Mucosa of rectum (tissue), 2 donors: ENCODE results near the gene CSF2.

Source experiments
- H3K27ac ChIP-seq, 2 donors: one replicate each; pipeline ENCODE4 v1.7.0; 2013; ENCODE audit warnings: inconsistent platforms in 2 of 2, low read depth in 2 of 2, low read length in 2 of 2
- H3K27me3 ChIP-seq, 2 donors: one replicate each; pipeline ENCODE4 v1.7.0; 2013; ENCODE audit warnings: low read length in 2 of 2; ENCODE audit not compliant: control insufficient read depth in 2 of 2, insufficient read depth in 2 of 2
- H3K36me3 ChIP-seq, 2 donors: one replicate each; pipeline ENCODE4 v1.7.0; 2013; ENCODE audit warnings: low read length in 2 of 2; ENCODE audit not compliant: control insufficient read depth in 2 of 2, insufficient read depth in 2 of 2
- H3K4me1 ChIP-seq, 2 donors: one replicate each; pipeline ENCODE4 v1.7.0; 2013; ENCODE audit warnings: low read length in 2 of 2, mild to moderate bottlenecking in 1 of 2; ENCODE audit not compliant: control insufficient read depth in 2 of 2, insufficient read depth in 2 of 2
- H3K4me3 ChIP-seq, 2 donors: one replicate each; pipeline ENCODE4 v1.7.0; 2013; ENCODE audit warnings: low read length in 2 of 2
- H3K9ac ChIP-seq, 2 donors: one replicate each; pipeline ENCODE4 v1.7.0; 2013; ENCODE audit warnings: low read length in 2 of 2, low read depth in 1 of 2, mild to moderate bottlenecking in 1 of 2
- H3K9me3 ChIP-seq, 2 donors: one replicate each; pipeline ENCODE4 v1.7.0; 2013; ENCODE audit warnings: low read length in 2 of 2; ENCODE audit not compliant: control insufficient read depth in 2 of 2
- donor health status: healthy.
- donor health status: Normal muscosa, but diverticular disease.

The CSF2 gene

DNA sequence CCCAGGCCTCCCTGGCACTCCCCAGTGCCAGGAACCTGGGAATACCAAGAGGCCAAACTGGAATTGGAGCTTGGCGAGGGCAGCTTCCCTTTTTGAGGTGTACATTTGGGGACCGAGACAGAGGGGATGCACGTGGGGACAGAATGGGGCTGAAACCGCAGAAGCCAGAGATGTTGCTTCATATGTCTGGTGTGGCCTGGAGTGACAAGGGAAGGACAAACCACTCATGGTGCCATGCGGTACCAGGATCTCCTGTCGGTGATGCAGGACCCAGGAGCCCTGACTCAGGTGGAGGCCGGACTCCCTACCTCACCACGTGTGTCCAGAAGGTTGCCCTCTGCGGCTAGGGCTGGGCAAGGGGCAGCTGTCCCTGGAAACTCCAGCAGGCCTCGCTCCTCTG, 4.0 kb upstream of the CSF2 start:
- H3K4me1 ChIP-seq: no peaks in the 10 kb centered on the region
- no peaks in the 10 kb centered on the region for H3K27me3 ChIP-seq
- H3K36me3 ChIP-seq: no peaks in the 10 kb centered on the region
- H3K27ac ChIP-seq: no peak overlapping the region
- no peak overlapping the region for H3K4me3 ChIP-seq
- H3K9me3 ChIP-seq: no peaks in the 10 kb centered on the region
- H3K9ac ChIP-seq: no peak overlapping the region

DNA sequence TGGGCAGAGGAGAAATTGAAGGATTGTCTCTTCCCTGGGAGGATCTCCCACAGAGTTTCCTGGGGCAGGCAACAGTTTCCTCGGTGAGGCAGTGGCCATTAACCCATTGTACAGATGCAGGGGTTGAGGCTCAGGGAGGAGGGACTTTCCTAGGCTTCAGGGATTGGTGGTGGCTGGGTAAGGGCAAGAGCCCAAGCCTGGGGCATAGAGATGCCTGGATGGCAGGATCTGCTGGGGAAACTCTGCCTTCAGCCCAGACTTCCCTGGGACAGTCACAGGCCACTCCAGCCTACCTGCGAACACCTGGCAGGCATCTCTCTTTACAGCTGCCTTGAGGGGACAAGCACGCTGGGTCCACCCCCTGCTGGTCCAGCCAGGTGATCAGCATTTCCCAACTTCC, 3.6 kb upstream of the CSF2 start:
- no peaks in the 10 kb centered on the region for H3K27me3 ChIP-seq
- no peaks in the 10 kb centered on the region for H3K36me3 ChIP-seq
- no peaks in the 10 kb centered on the region for H3K9me3 ChIP-seq
- H3K4me3 ChIP-seq: no peak overlapping the region
- no peak overlapping the region for H3K27ac ChIP-seq
- no peak overlapping the region for H3K9ac ChIP-seq
- H3K4me1 ChIP-seq: no peaks in the 10 kb centered on the region

DNA sequence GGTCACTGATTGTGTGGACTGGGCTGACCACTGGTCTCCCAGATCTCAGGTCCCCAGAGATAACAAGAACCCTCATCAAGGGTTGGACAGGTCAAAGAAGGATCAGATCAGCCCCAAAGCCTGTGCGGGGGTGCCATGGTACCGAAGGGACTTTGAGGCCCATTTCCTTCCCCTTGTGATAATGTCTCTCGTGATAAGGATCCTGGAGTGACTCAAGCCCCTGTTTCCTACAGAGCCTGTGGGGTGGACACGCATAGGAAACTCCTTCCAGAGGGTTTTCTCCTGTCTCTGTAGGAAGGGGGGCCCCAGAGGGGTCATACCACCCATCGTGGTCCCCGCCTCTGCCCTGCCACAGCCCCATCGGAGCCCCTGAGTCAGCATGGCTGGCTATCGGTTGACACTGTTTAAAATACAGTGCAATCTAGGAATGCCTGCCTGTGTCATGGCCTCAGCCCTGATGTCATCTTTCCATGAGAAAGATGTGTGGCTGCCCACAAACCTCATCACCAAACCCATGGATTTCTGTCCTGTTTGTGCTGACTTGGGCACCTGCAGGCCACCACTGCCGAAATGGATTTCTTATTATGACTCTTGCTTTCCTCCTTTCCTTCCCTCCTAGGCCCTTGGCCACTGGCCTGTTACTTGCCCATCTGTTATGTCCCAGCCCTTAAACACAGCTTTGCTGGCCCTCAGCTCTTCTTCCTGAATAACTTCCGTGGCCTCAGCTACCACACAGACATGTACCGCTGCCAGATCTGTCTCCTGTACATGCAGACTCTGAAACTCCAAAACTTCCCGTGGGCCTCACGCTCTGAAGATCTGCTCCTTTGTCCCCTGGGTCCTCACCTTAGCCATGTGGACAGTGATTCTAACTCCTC, 2.9 kb upstream of the CSF2 start:
- no peaks in the 10 kb centered on the region for H3K4me1 ChIP-seq
- no peaks in the 10 kb centered on the region for H3K36me3 ChIP-seq

GRCh38 chr5:132071338-132071707, 2.3 kb upstream of the CSF2 start:
- H3K4me3 ChIP-seq: no peak overlapping the region

More for the DNA sequence above, 2.9 kb upstream of the CSF2 start:
- no peak overlapping the region for H3K9ac ChIP-seq
- no peaks in the 10 kb centered on the region for H3K9me3 ChIP-seq
- H3K4me3 ChIP-seq: no peak overlapping the region
- no peaks in the 10 kb centered on the region for H3K27me3 ChIP-seq
- no peak overlapping the region for H3K27ac ChIP-seq

DNA sequence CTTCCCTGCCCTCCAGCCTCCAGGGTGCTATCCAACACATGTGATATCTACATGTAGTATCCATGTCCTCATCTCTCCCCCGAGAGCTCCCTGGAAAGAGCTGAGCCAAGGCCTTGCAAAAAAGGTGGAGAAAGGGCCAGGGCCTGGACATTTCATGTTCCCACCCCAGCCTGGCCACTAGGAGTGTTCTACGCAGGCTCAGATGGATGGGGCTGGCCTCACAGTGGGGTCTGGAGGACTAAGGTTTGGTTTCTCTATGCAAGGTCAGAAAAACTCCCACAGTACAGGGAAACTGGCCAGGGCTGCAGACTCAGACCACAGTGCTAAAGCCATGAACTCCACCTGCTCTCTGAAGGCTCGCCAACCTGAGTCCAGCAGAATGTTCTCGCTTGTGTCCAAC, 1.5 kb upstream of the CSF2 start:
- no peaks in the 10 kb centered on the region for H3K36me3 ChIP-seq
- no peak overlapping the region for H3K4me3 ChIP-seq
- H3K9ac ChIP-seq: no peak overlapping the region
- no peaks in the 10 kb centered on the region for H3K27me3 ChIP-seq
- no peaks in the 10 kb centered on the region for H3K4me1 ChIP-seq
- no peak overlapping the region for H3K27ac ChIP-seq
- no peaks in the 10 kb centered on the region for H3K9me3 ChIP-seq

More at GRCh38 chr5:132071338-132071707, 2.3 kb upstream of the CSF2 start:
- H3K27me3 ChIP-seq: no peaks in the 10 kb centered on the region
- no peaks in the 10 kb centered on the region for H3K36me3 ChIP-seq
- no peaks in the 10 kb centered on the region for H3K9me3 ChIP-seq
- H3K27ac ChIP-seq: no peak overlapping the region
- H3K4me1 ChIP-seq: no peaks in the 10 kb centered on the region
- H3K9ac ChIP-seq: no peak overlapping the region

GRCh38 chr5:132072528-132072927, 1.1 kb upstream of the CSF2 start:
- Histone ChIP-seq H3K36me3 (no peaks in the 10 kb centered on the region), H3K4me1 (no peaks in the 10 kb centered on the region), H3K9me3 (no peaks in the 10 kb centered on the region), H3K27ac (no peak overlapping the region), H3K9ac (no peak overlapping the region), H3K27me3 (no peaks in the 10 kb centered on the region), H3K4me3 (no peak overlapping the region)

GRCh38 chr5:132074091-132074771, 642 bp downstream of the CSF2 start:
- H3K36me3 ChIP-seq: no peaks in the 10 kb centered on the region
- H3K27ac ChIP-seq: no peak overlapping the region

DNA sequence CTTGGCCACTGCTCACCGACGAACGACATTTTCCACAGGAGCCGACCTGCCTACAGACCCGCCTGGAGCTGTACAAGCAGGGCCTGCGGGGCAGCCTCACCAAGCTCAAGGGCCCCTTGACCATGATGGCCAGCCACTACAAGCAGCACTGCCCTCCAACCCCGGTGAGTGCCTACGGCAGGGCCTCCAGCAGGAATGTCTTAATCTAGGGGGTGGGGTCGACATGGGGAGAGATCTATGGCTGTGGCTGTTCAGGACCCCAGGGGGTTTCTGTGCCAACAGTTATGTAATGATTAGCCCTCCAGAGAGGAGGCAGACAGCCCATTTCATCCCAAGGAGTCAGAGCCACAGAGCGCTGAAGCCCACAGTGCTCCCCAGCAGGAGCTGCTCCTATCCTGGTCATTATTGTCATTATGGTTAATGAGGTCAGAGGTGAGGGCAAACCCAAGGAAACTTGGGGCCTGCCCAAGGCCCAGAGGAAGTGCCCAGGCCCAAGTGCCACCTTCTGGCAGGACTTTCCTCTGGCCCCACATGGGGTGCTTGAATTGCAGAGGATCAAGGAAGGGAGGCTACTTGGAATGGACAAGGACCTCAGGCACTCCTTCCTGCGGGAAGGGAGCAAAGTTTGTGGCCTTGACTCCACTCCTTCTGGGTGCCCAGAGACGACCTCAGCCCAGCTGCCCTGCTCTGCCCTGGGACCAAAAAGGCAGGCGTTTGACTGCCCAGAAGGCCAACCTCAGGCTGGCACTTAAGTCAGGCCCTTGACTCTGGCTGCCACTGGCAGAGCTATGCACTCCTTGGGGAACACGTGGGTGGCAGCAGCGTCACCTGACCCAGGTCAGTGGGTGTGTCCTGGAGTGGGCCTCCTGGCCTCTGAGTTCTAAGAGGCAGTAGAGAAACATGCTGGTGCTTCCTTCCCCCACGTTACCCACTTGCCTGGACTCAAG, 1.5 kb downstream of the CSF2 start:
- no peak overlapping the region for H3K9ac ChIP-seq
- H3K9me3 ChIP-seq: no peaks in the 10 kb centered on the region
- no peaks in the 10 kb centered on the region for H3K27me3 ChIP-seq
- no peak overlapping the region for H3K4me3 ChIP-seq
- H3K36me3 ChIP-seq: no peaks in the 10 kb centered on the region
- H3K4me1 ChIP-seq: no peaks in the 10 kb centered on the region
- H3K27ac ChIP-seq: no peak overlapping the region

More at GRCh38 chr5:132074091-132074771, 642 bp downstream of the CSF2 start:
- Histone ChIP-seq H3K4me3 (no peak overlapping the region), H3K27me3 (no peaks in the 10 kb centered on the region), H3K4me1 (no peaks in the 10 kb centered on the region), H3K9ac (no peak overlapping the region), H3K9me3 (no peaks in the 10 kb centered on the region)

DNA sequence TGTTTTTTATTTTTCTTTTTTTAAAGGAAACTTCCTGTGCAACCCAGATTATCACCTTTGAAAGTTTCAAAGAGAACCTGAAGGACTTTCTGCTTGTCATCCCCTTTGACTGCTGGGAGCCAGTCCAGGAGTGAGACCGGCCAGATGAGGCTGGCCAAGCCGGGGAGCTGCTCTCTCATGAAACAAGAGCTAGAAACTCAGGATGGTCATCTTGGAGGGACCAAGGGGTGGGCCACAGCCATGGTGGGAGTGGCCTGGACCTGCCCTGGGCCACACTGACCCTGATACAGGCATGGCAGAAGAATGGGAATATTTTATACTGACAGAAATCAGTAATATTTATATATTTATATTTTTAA, 2.1 kb downstream of the CSF2 start:
- Histone ChIP-seq H3K9me3 (no peaks in the 10 kb centered on the region), H3K4me3 (no peak overlapping the region), H3K4me1 (no peaks in the 10 kb centered on the region), H3K9ac (no peak overlapping the region), H3K27me3 (no peaks in the 10 kb centered on the region), H3K36me3 (no peaks in the 10 kb centered on the region), H3K27ac (no peak overlapping the region)
